PC-3 (cell line): ENCODE results near the gene ZC2HC1B. TPM values are rescaled to one million over a fixed set of nuclear protein-coding genes. Genes with fewer than 3 reads are reported as not detected.

Experiments
- ATAC-seq: fragments of 200-7000 bp; cut with Tn5 transposase; 2 replicates; pipeline ENCODE4 v1.9.1; 2020; ENCODE audit warnings: mild to moderate bottlenecking, moderate library complexity
- BruUV-seq: library from RNA; stranded (reverse); fragments of 400-500 nt; replicated peaks from 2 replicates; lab custom pipeline; 2021; lab: Mats Ljungman, UMichigan
- CTCF ChIA-PET: fragments of 300-600 bp; sonication (Branson Sonifier 250); formaldehyde crosslinking; loops from one replicate; lab custom pipeline; 2022; ENCODE audit warnings: antibody characterized with exemption; lab: Charles Lee
- POLR2A ChIA-PET: fragments of 300-600 bp; sonication (Branson Sonifier 250); formaldehyde crosslinking; loops from one replicate; lab custom pipeline; 2022; ENCODE audit warnings: antibody characterized with exemption; ENCODE audit not compliant: unreplicated experiment; lab: Charles Lee
- DNase-seq: peaks from one replicate; pipeline ENCODE4 v3.0.0-alpha.2; 2015
- H2AFZ ChIP-seq: fragments of 300-600 bp; sonication (generic); 2 replicates; pipeline ENCODE4 v1.6.0; 2016; ENCODE audit warnings: antibody characterized with exemption, low read length
- H3F3A ChIP-seq: fragments of 300-600 bp; sonication (generic); one replicate; pipeline ENCODE4 v1.6.0; 2017; ENCODE audit warnings: antibody characterized with exemption, low read length, control low read depth, mild to moderate bottlenecking; ENCODE audit not compliant: unreplicated experiment
- H3K27ac ChIP-seq: fragments of 300-600 bp; sonication (generic); 2 replicates; pipeline ENCODE4 v1.5.1; 2016; ENCODE audit warnings: mild to moderate bottlenecking, low read length
- H3K27me3 ChIP-seq: fragments of 300-600 bp; sonication (generic); 2 replicates; pipeline ENCODE4 v1.6.1; 2016; ENCODE audit warnings: low read length, mixed read lengths
- H3K36me3 ChIP-seq: fragments of 300-600 bp; sonication (generic); 2 replicates; pipeline ENCODE4 v1.6.1; 2016; ENCODE audit warnings: low read depth, mixed run types, low read length, mixed read lengths
- H3K4me1 ChIP-seq: fragments of 300-600 bp; sonication (generic); 2 replicates; pipeline ENCODE4 v1.5.1; 2016; ENCODE audit warnings: low read length; ENCODE audit not compliant: insufficient read depth
- H3K4me2 ChIP-seq: fragments of 300-600 bp; sonication (generic); 2 replicates; pipeline ENCODE4 v1.6.0; 2016; ENCODE audit warnings: low read length
- H3K4me3 ChIP-seq: fragments of 300-600 bp; sonication (generic); 2 replicates; pipeline ENCODE4 v1.5.1; 2016; ENCODE audit warnings: mild to moderate bottlenecking, low read length, mixed read lengths
- H3K79me2 ChIP-seq: fragments of 300-600 bp; sonication (generic); 2 replicates; pipeline ENCODE4 v1.6.1; 2017; ENCODE audit warnings: low read length, mixed read lengths
- H3K9ac ChIP-seq: fragments of 300-600 bp; sonication (generic); 2 replicates; pipeline ENCODE4 v1.6.0; 2016; ENCODE audit warnings: mild to moderate bottlenecking, low read length
- H3K9me2 ChIP-seq: fragments of 300-600 bp; sonication (generic); replicated peaks from 2 replicates; pipeline ENCODE4 v1.6.1; 2016; ENCODE audit warnings: mixed run types, low read length, mixed read lengths
- H3K9me3 ChIP-seq: fragments of 300-600 bp; sonication (generic); 2 replicates; pipeline ENCODE4 v1.6.1; 2016; ENCODE audit warnings: low read length, mixed read lengths
- H4K20me1 ChIP-seq: fragments of 300-600 bp; sonication (generic); 2 replicates; pipeline ENCODE4 v1.6.1; 2016; ENCODE audit warnings: low read length, mixed read lengths
- CTCF ChIP-seq: fragments of 300-600 bp; sonication (generic); conservative IDR thresholded peaks from 2 replicates; pipeline ENCODE4 v1.5.1; 2017; ENCODE audit warnings: antibody characterized with exemption, low read depth, mild to moderate bottlenecking, low read length
- EZH2 ChIP-seq: fragments of 300-600 bp; sonication (generic); IDR thresholded peaks from one replicate; pipeline ENCODE4 v1.6.1; 2017; ENCODE audit warnings: antibody characterized with exemption, mild to moderate bottlenecking, low read length; ENCODE audit not compliant: unreplicated experiment
- EZH2phosphoT487 ChIP-seq: fragments of 300-600 bp; sonication (generic); IDR thresholded peaks from 2 replicates; pipeline ENCODE4 v1.6.1; 2018; ENCODE audit warnings: mild to moderate bottlenecking, antibody characterized with exemption, low read length, borderline replicate concordance
- intact Hi-C: fragments of 100-400 bp; cut with micrococcal nuclease; formaldehyde crosslinking; loops from 2 replicates; pipeline ENCODE4 v1.9.0; 2023
- total RNA-seq: library from RNA; depleted of rRNA; stranded (reverse); fragments of >200 nt; gene quantifications from 2 replicates; pipeline ENCODE4 v1.2.3, GENCODE V29; 2014

The ZC2HC1B gene
- total RNA-seq, 1 experiment from 2014 or later, result not detected

DNA sequence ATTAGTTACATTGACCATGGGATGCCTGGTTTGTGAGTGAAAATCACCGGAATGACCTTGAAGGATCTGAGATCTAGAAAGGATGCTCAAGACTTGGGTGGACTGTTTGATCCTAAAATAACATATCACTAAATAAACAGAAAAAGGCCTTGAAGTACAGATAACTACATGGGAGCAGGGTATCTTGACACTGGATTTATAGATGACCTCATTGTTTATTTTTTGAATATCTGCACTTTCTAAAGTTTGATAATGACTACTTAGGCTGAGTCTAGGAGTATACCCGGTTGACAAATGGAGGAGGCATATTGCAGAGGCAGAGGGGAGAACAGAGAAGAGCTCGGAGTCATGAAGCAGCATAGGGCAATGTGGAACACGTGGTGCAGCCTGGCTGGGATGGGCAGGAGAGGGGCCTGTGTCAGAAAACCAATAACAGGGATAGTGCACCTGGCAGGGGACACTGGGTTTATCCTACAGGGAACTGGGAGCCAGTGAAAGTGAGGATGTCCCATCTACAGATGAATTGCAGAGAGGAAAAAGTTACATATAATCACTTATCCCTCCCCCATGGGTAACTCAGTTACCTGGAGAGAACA lies 93.5 kb downstream of the ZC2HC1B start:
- H3K79me2 ChIP-seq, result no peaks in the 10 kb centered on the region
- intact Hi-C loops, result no loop called here
- no peaks in the 10 kb centered on the region for H3K9me3 ChIP-seq
- no TSS peak for BruUV-seq
- ChIA-PET POLR2A (no interaction called here), CTCF (no interaction called here)
- H3K27ac ChIP-seq, result no peak overlapping the region
- H3K4me3 ChIP-seq, result no peak overlapping the region
- H3K36me3 ChIP-seq, result no peaks in the 10 kb centered on the region
- no peaks in the 10 kb centered on the region for H4K20me1 ChIP-seq
- TF ChIP-seq CTCF, result no peak
- no peak for TF ChIP-seq EZH2
- TF ChIP-seq EZH2phosphoT487, result no peak
- no peak overlapping the region for H2AFZ ChIP-seq
- H3F3A ChIP-seq, result no peaks in the 10 kb centered on the region
- H3K9me2 ChIP-seq, result no peaks in the 10 kb centered on the region
- no peak overlapping the region for H3K9ac ChIP-seq
- H3K27me3 ChIP-seq, result no peaks in the 10 kb centered on the region
- no peaks in the 10 kb centered on the region for H3K4me1 ChIP-seq
- ATAC-seq, result no peak
- no peak overlapping the region for H3K4me2 ChIP-seq
- DNase-seq, result no peak

DNA sequence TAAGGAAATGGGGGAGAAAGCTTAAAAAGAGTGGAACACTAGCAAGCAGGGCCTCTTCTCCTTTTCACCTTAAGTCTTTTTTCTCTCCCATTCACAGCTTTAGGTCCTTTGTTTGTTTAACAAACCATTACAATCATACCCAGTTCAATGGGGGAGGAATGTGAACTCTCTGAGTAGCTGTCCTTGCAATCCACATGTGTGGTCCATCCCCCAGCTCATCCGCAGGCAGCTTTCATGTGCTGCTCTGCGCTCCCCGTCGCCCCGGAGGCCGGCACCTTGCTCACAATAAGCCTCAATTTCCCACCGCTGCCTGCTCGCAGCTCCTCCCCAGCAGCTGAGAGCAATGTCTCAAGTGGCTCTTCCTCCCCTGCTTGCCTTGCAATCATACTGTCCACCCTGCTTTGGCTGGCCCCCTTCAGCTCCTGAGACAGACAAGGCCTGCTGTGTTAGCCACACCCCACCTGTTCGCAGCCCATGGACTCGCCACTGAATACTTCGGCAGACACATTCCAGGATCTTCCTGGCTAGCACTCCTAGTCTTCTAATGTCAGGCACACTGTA lies 94.6 kb downstream of the ZC2HC1B start:
- H3K4me1 ChIP-seq, result no peaks in the 10 kb centered on the region
- H3K9me3 ChIP-seq, result no peaks in the 10 kb centered on the region
- no peaks in the 10 kb centered on the region for H3K9me2 ChIP-seq
- no peaks in the 10 kb centered on the region for H3F3A ChIP-seq
- no peaks in the 10 kb centered on the region for H3K27me3 ChIP-seq
- H3K9ac ChIP-seq, result no peak overlapping the region
- no peak overlapping the region for H3K27ac ChIP-seq
- ChIA-PET CTCF (no interaction called here), POLR2A (no interaction called here)
- TF ChIP-seq CTCF, result no peak
- intact Hi-C loops, result no loop called here
- no peak overlapping the region for H2AFZ ChIP-seq
- H3K4me2 ChIP-seq, result no peak overlapping the region
- DNase-seq (no peak), ATAC-seq (no peak)
- no peaks in the 10 kb centered on the region for H4K20me1 ChIP-seq
- BruUV-seq, result no TSS peak
- no peaks in the 10 kb centered on the region for H3K36me3 ChIP-seq
- H3K79me2 ChIP-seq, result no peaks in the 10 kb centered on the region
- H3K4me3 ChIP-seq, result no peak overlapping the region

DNA sequence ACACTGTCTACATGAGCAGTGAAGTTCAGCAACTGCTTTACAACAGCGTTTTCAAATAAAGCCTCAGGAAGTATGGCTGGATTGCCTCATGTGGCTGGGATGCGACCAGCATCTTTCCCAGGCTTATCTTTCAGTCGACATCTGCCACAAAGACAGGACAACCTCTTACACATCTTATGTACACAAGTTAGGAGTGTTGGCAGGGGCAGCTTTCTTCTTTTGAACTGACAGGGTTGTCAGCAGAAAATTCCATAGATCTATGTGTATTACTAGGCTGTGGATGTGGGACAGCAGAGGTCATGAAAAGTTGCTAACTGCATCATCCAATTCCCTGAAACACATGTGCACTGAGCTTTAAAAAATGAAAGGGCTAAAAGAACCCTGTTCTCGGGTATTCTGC lies 95.7 kb downstream of the ZC2HC1B start:
- ATAC-seq (no peak), DNase-seq (no peak)
- Histone ChIP-seq H3K27me3 (no peaks in the 10 kb centered on the region), H3K36me3 (no peaks in the 10 kb centered on the region), H4K20me1 (no peaks in the 10 kb centered on the region), H3K27ac (no peak overlapping the region), H3K79me2 (no peaks in the 10 kb centered on the region), H3F3A (no peaks in the 10 kb centered on the region), H3K4me3 (no peak overlapping the region), H2AFZ (no peak overlapping the region), H3K9me3 (no peaks in the 10 kb centered on the region), H3K4me1 (no peaks in the 10 kb centered on the region), H3K9ac (no peak overlapping the region), H3K9me2 (no peaks in the 10 kb centered on the region), H3K4me2 (no peak overlapping the region)
- CTCF ChIA-PET, result no interaction called here
- POLR2A ChIA-PET, result no interaction called here
- BruUV-seq, result no TSS peak
- intact Hi-C loops, result no loop called here
- TF ChIP-seq EZH2phosphoT487 (no peak), CTCF (no peak), EZH2 (no peak)
